NCI-H128 (cell line): ENCODE measurements around the gene HNMT.
"Not testable (repeated sequence)": the region's sequence is repeated elsewhere in the genome, so short reads cannot be mapped to it uniquely, and the experiment has no call there.

Experiments
- DNase-seq: peaks from one replicate; lab custom pipeline; 2025; ENCODE audit not compliant: unreplicated experiment; lab: John Stamatoyannopoulos, UW

HNMT gene

GRCh38 chr2:137973280-137973679 is 9.0 kb downstream of the HNMT start:
- DNase-seq, result no peak

- DNase-seq, result no peak
Observed at GRCh38 chr2:137975280-137976271, 11.3 kb downstream of the HNMT start.

GRCh38 chr2:137976274-137976673 is 12.0 kb downstream of the HNMT start:
- DNase-seq, result no peak

- no peak for DNase-seq
Observed at GRCh38 chr2:137977790-137978189, 13.5 kb downstream of the HNMT start.

- DNase-seq, result no peak
Observed at GRCh38 chr2:137980459-137980858, 16.2 kb downstream of the HNMT start.

GRCh38 chr2:137981112-137981656 is 16.9 kb downstream of the HNMT start:
- no peak for DNase-seq

- DNase-seq, result no peak
Observed at GRCh38 chr2:137983581-137983980, 19.3 kb downstream of the HNMT start.

- no peak for DNase-seq
Observed at GRCh38 chr2:137986268-137986667, 22.0 kb downstream of the HNMT start.

GRCh38 chr2:137987011-137987410 is 22.7 kb downstream of the HNMT start:
- DNase-seq, result no peak

- DNase-seq, result no peak
Observed at GRCh38 chr2:137991078-137991477, 26.8 kb downstream of the HNMT start.

- DNase-seq, result no peak
Observed at GRCh38 chr2:137992039-137992646, 27.9 kb downstream of the HNMT start.

GRCh38 chr2:137993715-137994476 is 29.6 kb downstream of the HNMT start:
- not testable (repeated sequence) for DNase-seq

- not testable (repeated sequence) for DNase-seq
Observed at GRCh38 chr2:137995368-137995767, 31.1 kb downstream of the HNMT start.

GRCh38 chr2:137996158-137996557 is 31.9 kb downstream of the HNMT start:
- not testable (repeated sequence) for DNase-seq

- DNase-seq, result no peak
Observed at GRCh38 chr2:137997733-137998132, 33.5 kb downstream of the HNMT start.

GRCh38 chr2:137998503-137998902 is 34.2 kb downstream of the HNMT start:
- no peak for DNase-seq

GRCh38 chr2:137999273-137999672 is 35.0 kb downstream of the HNMT start:
- DNase-seq, result no peak

- no peak for DNase-seq
Observed at GRCh38 chr2:138000009-138000408, 35.7 kb downstream of the HNMT start.

- DNase-seq, result no peak
Observed at GRCh38 chr2:138000796-138001195, 36.5 kb downstream of the HNMT start.

GRCh38 chr2:138003411-138003810 is 39.1 kb downstream of the HNMT start:
- no peak for DNase-seq

GRCh38 chr2:138007431-138007830 is 43.2 kb downstream of the HNMT start:
- no peak for DNase-seq
